Muscle of leg (tissue), 11 donors: ENCODE results near the gene CLDN15. TPM values are rescaled to one million over a fixed set of nuclear protein-coding genes. Genes with fewer than 3 reads are reported as not detected.
"Not testable (repeated sequence)": the region's sequence is repeated elsewhere in the genome, so short reads cannot be mapped to it uniquely, and the experiment has no call there.

Source experiments
- DNase-seq: peaks from one replicate; pipeline ENCODE4 v3.0.0; 2013
- H3K27ac ChIP-seq: one replicate; pipeline ENCODE4 v1.5.1; 2013; ENCODE audit warnings: mild to moderate bottlenecking, low read length, control low read depth
- H3K27me3 ChIP-seq: one replicate; pipeline ENCODE4 v1.6.1; 2013; ENCODE audit warnings: low read length; ENCODE audit not compliant: control insufficient read depth, insufficient read depth
- H3K36me3 ChIP-seq: one replicate; pipeline ENCODE4 v1.6.1; 2013; ENCODE audit warnings: low read length; ENCODE audit not compliant: control insufficient read depth, insufficient read depth
- H3K4me1 ChIP-seq: one replicate; pipeline ENCODE4 v1.6.1; 2013; ENCODE audit warnings: low read length; ENCODE audit not compliant: control insufficient read depth, insufficient read depth
- H3K4me3 ChIP-seq: one replicate; pipeline ENCODE4 v1.5.1; 2013; ENCODE audit warnings: low read length, control low read depth
- H3K9me3 ChIP-seq: replicated peaks from 2 replicates; pipeline ENCODE4 v1.6.1; 2013; ENCODE audit warnings: low read depth, low read length; ENCODE audit not compliant: control insufficient read depth
- WGBS: methylation state at CpG from one replicate; pipeline ENCODE4 v1.1.5; 2013; ENCODE audit warnings: missing lambda C conversion rate; ENCODE audit not compliant: insufficient coverage; 5-methylcytosine and 5-hydroxymethylcytosine counted together
- polyA plus RNA-seq, 8 donors: library from polyadenylated mRNA; unstranded; fragments of 120-200 nt; gene quantifications; one replicate each; pipeline versions ENCODE4 v1.2.1 to v1.2.3, GENCODE V29; 2013; ENCODE audit warnings: inconsistent platforms in 1 of 8, low replicate concordance in 1 of 8; ENCODE audit not compliant: insufficient read length in 8 of 8, insufficient read depth in 1 of 8
- total RNA-seq: library from RNA; stranded (reverse); fragments of 120-200 nt; gene quantifications from one replicate; pipeline ENCODE4 v1.2.4, GENCODE V29; 2013

The CLDN15 gene
- total and polyA plus RNA-seq, 9 donors: 4.3 to 13.7 (median 6.6) TPM

- 83% methylated on average over 6 of the region's 10 CpGs for whole genome bisulfite sequencing
- H3K4me3 ChIP-seq, H3K9me3 ChIP-seq, H3K27ac ChIP-seq, DNase-seq, H3K36me3 ChIP-seq, H3K4me1 ChIP-seq: not testable (repeated sequence)
- H3K27me3 ChIP-seq: peaks cover 61% of the 10 kb centered on the region
Observed at GRCh38 chr7:101199522-101199921, 38.1 kb downstream of the CLDN15 start.

GRCh38 chr7:101198476-101198875 lies 39.1 kb downstream of the CLDN15 start:
- H3K27ac ChIP-seq: no peak overlapping the region
- H3K36me3 ChIP-seq: no peaks in the 10 kb centered on the region
- H3K4me1 ChIP-seq: peaks cover 5% of the 10 kb centered on the region
- no peak overlapping the region for H3K4me3 ChIP-seq
- no peaks in the 10 kb centered on the region for H3K9me3 ChIP-seq
- no peak for DNase-seq
- peaks cover 54% of the 10 kb centered on the region for H3K27me3 ChIP-seq
- 53% methylated on average over 10 of the region's 14 CpGs for WGBS

DNA sequence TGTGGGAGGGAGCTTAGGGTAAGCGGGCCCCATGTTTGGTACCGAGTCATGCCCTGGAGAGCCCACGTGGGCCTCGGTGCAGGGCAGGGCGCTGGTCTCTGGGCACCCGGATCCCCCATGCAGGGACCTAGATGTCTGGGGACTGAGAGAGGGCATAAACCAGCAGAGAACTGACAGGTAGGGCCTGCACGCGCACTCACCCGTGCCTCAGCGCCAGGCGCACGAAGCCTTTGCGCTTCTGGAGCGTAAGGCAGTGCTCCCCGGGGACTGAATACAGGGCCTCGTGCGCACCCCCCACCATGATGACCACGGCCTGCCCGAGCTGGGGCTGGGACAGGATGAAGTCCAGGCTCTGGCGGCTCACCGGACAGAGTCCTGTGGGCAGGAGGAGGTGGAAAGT lies 39.6 kb downstream of the CLDN15 start:
- 60% methylated on average over 11 of the region's 21 CpGs for WGBS
- peaks cover 49% of the 10 kb centered on the region for H3K27me3 ChIP-seq
- H3K27ac ChIP-seq: no peak overlapping the region
- no peak overlapping the region for H3K4me3 ChIP-seq
- no peak for DNase-seq
- H3K4me1 ChIP-seq: peaks cover 5% of the 10 kb centered on the region
- no peaks in the 10 kb centered on the region for H3K36me3 ChIP-seq
- no peaks in the 10 kb centered on the region for H3K9me3 ChIP-seq

GRCh38 chr7:101195884-101196283 lies 41.7 kb downstream of the CLDN15 start:
- Histone ChIP-seq H3K36me3 (no peaks in the 10 kb centered on the region), H3K27me3 (peaks cover 28% of the 10 kb centered on the region), H3K9me3 (no peaks in the 10 kb centered on the region), H3K4me3 (no peak overlapping the region), H3K27ac (no peak overlapping the region), H3K4me1 (no peaks in the 10 kb centered on the region)
- DNase-seq: no peak
- 76% methylated on average over 14 of the region's 17 CpGs for WGBS

- Histone ChIP-seq H3K27me3 (peaks cover 11% of the 10 kb centered on the region), H3K9me3 (no peaks in the 10 kb centered on the region), H3K27ac (no peak overlapping the region), H3K4me3 (no peak overlapping the region), H3K36me3 (no peaks in the 10 kb centered on the region), H3K4me1 (no peaks in the 10 kb centered on the region)
- 72% methylated on average over 5 of the region's 8 CpGs for WGBS
- no peak for DNase-seq
Observed at GRCh38 chr7:101189109-101189508, 48.5 kb downstream of the CLDN15 start.

DNA sequence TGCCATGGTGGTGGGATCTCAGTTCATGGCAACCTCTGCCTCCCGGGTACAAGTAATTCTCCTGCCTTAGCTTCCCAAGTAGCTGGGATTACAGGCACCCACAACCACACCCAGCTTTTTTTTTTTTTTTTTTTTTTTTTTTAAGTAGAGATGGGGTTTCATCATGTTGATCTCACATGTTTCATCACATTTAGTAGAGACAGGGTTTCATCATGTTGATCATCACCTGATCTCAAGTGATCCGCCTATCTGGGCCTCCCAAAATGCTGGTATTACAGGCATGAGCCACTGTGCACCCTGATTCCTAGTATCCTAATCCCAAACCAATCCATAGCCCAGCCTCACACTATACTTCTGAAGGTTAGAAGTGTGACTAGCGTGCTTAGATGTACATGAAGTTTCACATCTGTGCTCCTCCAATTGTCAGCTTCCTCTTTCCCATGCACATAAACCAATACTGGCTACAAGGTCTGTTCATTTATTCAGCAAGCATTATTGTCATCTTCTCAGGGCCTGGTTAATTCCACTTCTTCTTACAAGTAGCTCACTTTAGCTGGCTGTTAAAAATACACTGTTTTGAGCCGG lies 50.7 kb downstream of the CLDN15 start:
- no peak for DNase-seq
- H3K27ac ChIP-seq: no peak overlapping the region
- H3K36me3 ChIP-seq: no peaks in the 10 kb centered on the region
- H3K4me3 ChIP-seq: no peak overlapping the region
- H3K4me1 ChIP-seq: no peaks in the 10 kb centered on the region
- H3K27me3 ChIP-seq: peaks cover 19% of the 10 kb centered on the region
- no peaks in the 10 kb centered on the region for H3K9me3 ChIP-seq
- WGBS: 100% methylated on average over 1 of the region's 4 CpGs

GRCh38 chr7:101186194-101186593 lies 51.4 kb downstream of the CLDN15 start:
- Histone ChIP-seq H3K9me3 (no peaks in the 10 kb centered on the region), H3K4me3 (no peak overlapping the region), H3K27ac (no peak overlapping the region), H3K36me3 (no peaks in the 10 kb centered on the region), H3K4me1 (no peaks in the 10 kb centered on the region), H3K27me3 (peaks cover 27% of the 10 kb centered on the region)
- DNase-seq: no peak
- WGBS: 53% methylated on average over 4 of the region's 6 CpGs

DNA sequence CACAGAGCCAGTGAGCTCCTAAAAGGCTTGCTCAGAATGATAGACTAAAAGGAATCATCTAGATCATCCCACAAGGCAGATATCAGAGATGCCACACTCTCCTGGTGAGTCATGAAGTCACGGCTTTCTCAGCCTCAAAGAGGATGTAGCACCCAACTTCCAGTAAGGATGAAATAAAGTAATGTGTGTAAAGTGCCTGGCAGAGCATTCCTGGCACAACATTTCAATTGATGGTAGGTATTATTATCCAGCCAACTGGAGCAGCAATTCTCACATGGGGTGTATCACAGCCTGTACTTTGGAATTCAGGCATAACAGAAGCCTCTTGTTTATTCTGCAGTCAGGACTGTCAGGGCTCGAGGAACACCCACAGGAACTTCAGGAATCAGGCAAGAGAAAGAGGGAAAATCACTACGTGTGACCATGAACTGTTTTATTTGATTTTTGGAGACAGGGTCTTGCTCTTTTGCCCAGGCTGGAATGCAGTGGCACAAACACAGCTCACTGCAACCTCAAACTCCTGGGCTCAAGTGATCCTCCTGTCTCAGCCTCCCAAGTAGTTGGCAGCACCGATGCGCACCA lies 52.3 kb downstream of the CLDN15 start:
- Histone ChIP-seq H3K4me3 (no peak overlapping the region), H3K9me3 (no peaks in the 10 kb centered on the region), H3K4me1 (no peaks in the 10 kb centered on the region), H3K27me3 (peaks cover 35% of the 10 kb centered on the region), H3K36me3 (no peaks in the 10 kb centered on the region), H3K27ac (no peak overlapping the region)
- no peak for DNase-seq
- WGBS: 33% methylated on average over 1 of the region's 5 CpGs

Other genes with a start within 250 kb of the CLDN15 start
- not detected for gene MUC17, start 217.7 kb downstream of the CLDN15 start, total RNA-seq
- 10 to 100 TPM in 1 of 8 donors, 1 to 10 TPM in 1, under 1 TPM in 3, not detected in 3; 0.01 to 10.0 (median 0.16) TPM for gene MUC17, start 217.7 kb downstream of the CLDN15 start, polyA plus RNA-seq
- 7.2 TPM for gene TRIM56, start 152.3 kb downstream of the CLDN15 start, total RNA-seq
- 10 to 100 TPM in 1 of 8 donors, 1 to 10 TPM in 7; 7.3 to 12.7 (median 8.5) TPM for gene TRIM56, start 152.3 kb downstream of the CLDN15 start, polyA plus RNA-seq
- gene SERPINE1, start 110.7 kb downstream of the CLDN15 start, total RNA-seq: 1.6 TPM
- gene SERPINE1, start 110.7 kb downstream of the CLDN15 start, polyA plus RNA-seq: 1 to 10 TPM; 3.2 to 8.5 (median 6.2) TPM
- gene AP1S1, start 83.3 kb downstream of the CLDN15 start, total RNA-seq: 21.1 TPM
- gene AP1S1, start 83.3 kb downstream of the CLDN15 start, polyA plus RNA-seq: 10 to 100 TPM; 20.2 to 36.8 (median 23.8) TPM
- gene VGF, start 72.2 kb downstream of the CLDN15 start, total RNA-seq: not detected
- gene VGF, start 72.2 kb downstream of the CLDN15 start, polyA plus RNA-seq: under 1 TPM in 1 of 8 donors, not detected in 7; 0.08 TPM
- gene NAT16, start 57.5 kb downstream of the CLDN15 start, total RNA-seq: not detected
- under 1 TPM in 1 of 8 donors, not detected in 7; 0.12 TPM for gene NAT16, start 57.5 kb downstream of the CLDN15 start, polyA plus RNA-seq
- gene MOGAT3, start 36.8 kb downstream of the CLDN15 start, total RNA-seq: not detected
- 1 to 10 TPM in 1 of 8 donors, under 1 TPM in 2, not detected in 5; 0.10 to 2.4 (median 0.51) TPM for gene MOGAT3, start 36.8 kb downstream of the CLDN15 start, polyA plus RNA-seq
- gene PLOD3, start 20.2 kb downstream of the CLDN15 start, total RNA-seq: 24.8 TPM
- gene PLOD3, start 20.2 kb downstream of the CLDN15 start, polyA plus RNA-seq: 10 to 100 TPM; 41.3 to 78.2 (median 51.1) TPM
- gene ZNHIT1, start 19.6 kb downstream of the CLDN15 start, total RNA-seq: 67.3 TPM
- gene ZNHIT1, start 19.6 kb downstream of the CLDN15 start, polyA plus RNA-seq: 10 to 100 TPM; 45.4 to 59.6 (median 47.6) TPM
- gene FIS1, start 7.3 kb upstream of the CLDN15 start, total RNA-seq: 178 TPM
- gene FIS1, start 7.3 kb upstream of the CLDN15 start, polyA plus RNA-seq: 100 to 1,000 TPM; 124 to 154 (median 137) TPM
- 25.9 TPM for gene IFT22, start 84.0 kb upstream of the CLDN15 start, total RNA-seq
- gene IFT22, start 84.0 kb upstream of the CLDN15 start, polyA plus RNA-seq: 10 to 100 TPM; 25.4 to 31.6 (median 29.3) TPM
- 1.2 TPM for gene COL26A1, start 125.1 kb upstream of the CLDN15 start, total RNA-seq
- gene COL26A1, start 125.1 kb upstream of the CLDN15 start, polyA plus RNA-seq: 1 to 10 TPM in 7 of 8 donors, under 1 TPM in 1; 0.84 to 5.3 (median 3.5) TPM